T-cell (primary cell): Measurements from ENCODE around the gene EIF3B. TPM values are rescaled to one million over a fixed set of nuclear protein-coding genes. Genes with fewer than 3 reads are reported as not detected.

Experiments
- ATAC-seq, 4 experiments: fragments of 200-7000 bp in 3 of 4; fragments of 150-1000 bp in 1 of 4; cut with Tn5 transposase; replicated peaks in 1 of 4; 1 replicate in 3 of 4; 2 replicates in 1 of 4; pipeline ENCODE4 v1.10.0; 2021; ENCODE audit warnings: moderate library complexity in 3 of 4, mild to moderate bottlenecking in 2 of 4, moderate number of reproducible peaks in 1 of 4
- CTCF ChIA-PET, 2 donors: fragments of 300-600 bp; sonication (Branson Sonifier 250); formaldehyde crosslinking; loops; one replicate each; lab custom pipeline; 2022; ENCODE audit warnings: antibody characterized with exemption in 2 of 2; lab: Charles Lee
- POLR2A ChIA-PET, 2 donors: fragments of 300-600 bp; sonication (Branson Sonifier 250); formaldehyde crosslinking; loops; one replicate each; lab custom pipeline; 2022; ENCODE audit warnings: antibody characterized with exemption in 2 of 2; lab: Charles Lee
- DNase-seq, 35 experiments: peaks; one replicate each; pipeline versions ENCODE4 v3.0.0 to v3.0.0-alpha.2; 2013 to 2023
- H3K27ac ChIP-seq: one replicate; pipeline ENCODE4 v1.5.1; 2013; ENCODE audit warnings: low read length
- H3K27me3 ChIP-seq, 2 experiments: replicated peaks in 1 of 2; 1 replicate in 1 of 2; 2 replicates in 1 of 2; pipeline versions ENCODE4 v1.6.1 to v1.7.0; 2013; ENCODE audit warnings: low read length in 1 of 2, mixed read lengths in 1 of 2; ENCODE audit not compliant: control insufficient read depth in 2 of 2, insufficient read depth in 2 of 2; ENCODE audit errors: extremely low read depth in 1 of 2
- H3K36me3 ChIP-seq, 2 donors: 1 replicate in 1 of 2; 2 replicates in 1 of 2; pipeline versions ENCODE4 v1.6.1 to v1.7.0; 2013; ENCODE audit warnings: low read length in 1 of 2; ENCODE audit not compliant: control insufficient read depth in 2 of 2, insufficient read depth in 1 of 2; ENCODE audit errors: extremely low read depth in 1 of 2
- H3K4me1 ChIP-seq, 2 experiments: 1 replicate in 1 of 2; 2 replicates in 1 of 2; pipeline versions ENCODE4 v1.6.1 to v1.7.0; 2013; ENCODE audit warnings: low read length in 2 of 2, mixed read lengths in 1 of 2; ENCODE audit not compliant: insufficient read depth in 2 of 2, control insufficient read depth in 1 of 2; ENCODE audit errors: extremely low read depth in 1 of 2
- H3K4me3 ChIP-seq, 2 donors: 1 replicate in 1 of 2; 2 replicates in 1 of 2; pipeline versions ENCODE4 v1.5.1 to v1.7.0; 2013; ENCODE audit warnings: mild to moderate bottlenecking in 2 of 2, low read length in 1 of 2, moderate library complexity in 1 of 2; ENCODE audit not compliant: control insufficient read depth in 1 of 2; ENCODE audit errors: extremely low read depth in 1 of 2
- H3K9me3 ChIP-seq: 2 replicates; pipeline ENCODE4 v1.7.0; 2013
- H3K27ac Mint-ChIP-seq, 2 donors: one replicate each; pipeline ENCODE4 v1.8.0; 2020 to 2021; ENCODE audit warnings: mild to moderate bottlenecking in 2 of 2, mixed read lengths in 2 of 2
- H3K27me3 Mint-ChIP-seq, 2 donors: one replicate each; pipeline ENCODE4 v1.8.0; 2021 to 2022; ENCODE audit warnings: mixed read lengths in 2 of 2
- H3K36me3 Mint-ChIP-seq: one replicate; pipeline ENCODE4 v1.8.0; 2021; ENCODE audit warnings: mixed read lengths
- H3K4me1 Mint-ChIP-seq, 3 donors: one replicate each; pipeline ENCODE4 v1.8.0; 2020 to 2022; ENCODE audit warnings: mixed read lengths in 3 of 3, mild to moderate bottlenecking in 1 of 3
- H3K4me3 Mint-ChIP-seq, 3 donors: one replicate each; pipeline ENCODE4 v1.8.0; 2020 to 2022; ENCODE audit warnings: mild to moderate bottlenecking in 3 of 3, mixed read lengths in 3 of 3, moderate library complexity in 3 of 3
- H3K9me3 Mint-ChIP-seq, 3 donors: one replicate each; pipeline ENCODE4 v1.8.0; 2020 to 2022; ENCODE audit warnings: mixed read lengths in 3 of 3
- WGBS: methylation state at CpG from one replicate; pipeline ENCODE4 v1.1.5; 2013; ENCODE audit warnings: missing lambda C conversion rate; ENCODE audit not compliant: insufficient coverage; 5-methylcytosine and 5-hydroxymethylcytosine counted together
- total RNA-seq, 35 experiments: library from RNA in 6 of 35; stranded (reverse) in 6 of 35; fragments of 120-200 nt in 1 of 35; gene quantifications; one replicate each; pipeline versions ENCODE4 v1.2.1 to v1.2.4 and lab custom pipeline; 2013 to 2026

Gene EIF3B
- total RNA-seq, 5 donors from 2014 or later (not counting 1 experiment from before 2014, with no cell fraction given) = 150 to 169 (median 165) TPM

DNA sequence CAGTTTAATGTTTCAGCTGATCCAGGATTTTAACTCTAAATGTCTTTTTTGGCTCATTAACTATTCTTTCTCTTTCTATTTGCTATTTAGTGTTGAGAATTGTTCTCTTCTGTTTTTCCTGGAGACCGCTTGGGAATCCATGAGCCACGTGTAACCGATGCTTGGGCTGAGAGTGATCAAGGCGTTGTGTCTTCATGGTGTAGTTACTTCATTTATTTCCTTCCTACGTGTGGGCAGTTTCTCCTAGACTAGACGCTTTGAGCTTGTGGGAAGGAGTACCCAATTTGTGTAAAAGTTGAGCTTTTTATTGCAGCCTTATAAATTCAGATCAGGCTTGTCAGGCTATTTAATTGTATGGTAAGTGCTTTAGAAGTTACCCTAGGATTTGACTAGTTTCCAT, 2.9 kb downstream of the EIF3B start:
- H3K9me3 ChIP-seq = no peaks in the 10 kb centered on the region
- Mint-ChIP-seq H3K9me3 (no peaks in the 10 kb centered on the region), H3K27ac (peak overlapping the region in 1 of 2 donors; percentile 7), H3K4me3 (peak overlapping the region; percentile 3 to 97 (median 83)), H3K36me3 (peaks cover 21% of the 10 kb centered on the region), H3K27me3 (no peaks in the 10 kb centered on the region), H3K4me1 (peaks cover 53 to 56% (median 55%) of the 10 kb centered on the region in 3 donors)
- H3K27ac ChIP-seq = no peak overlapping the region
- no CpG with 5 or more reads among the region's 6 CpGs for WGBS
- DNase-seq (no peak), ATAC-seq (no peak)
- no peaks in the 10 kb centered on the region for H3K27me3 ChIP-seq
- H3K4me1 ChIP-seq = peaks cover 15 to 57% of the 10 kb centered on the region in 2 experiments
- CTCF ChIA-PET = interaction anchor here in 1 of 2 donors (0.6 kb wide), 1 partner anchor 418 kb away, joined by 3 read pairs; no protein-coding TSS in a partner anchor
- no peak overlapping the region for H3K4me3 ChIP-seq
- H3K36me3 ChIP-seq = peaks cover 8 to 35% of the 10 kb centered on the region in 2 donors
- POLR2A ChIA-PET = no interaction called here

DNA sequence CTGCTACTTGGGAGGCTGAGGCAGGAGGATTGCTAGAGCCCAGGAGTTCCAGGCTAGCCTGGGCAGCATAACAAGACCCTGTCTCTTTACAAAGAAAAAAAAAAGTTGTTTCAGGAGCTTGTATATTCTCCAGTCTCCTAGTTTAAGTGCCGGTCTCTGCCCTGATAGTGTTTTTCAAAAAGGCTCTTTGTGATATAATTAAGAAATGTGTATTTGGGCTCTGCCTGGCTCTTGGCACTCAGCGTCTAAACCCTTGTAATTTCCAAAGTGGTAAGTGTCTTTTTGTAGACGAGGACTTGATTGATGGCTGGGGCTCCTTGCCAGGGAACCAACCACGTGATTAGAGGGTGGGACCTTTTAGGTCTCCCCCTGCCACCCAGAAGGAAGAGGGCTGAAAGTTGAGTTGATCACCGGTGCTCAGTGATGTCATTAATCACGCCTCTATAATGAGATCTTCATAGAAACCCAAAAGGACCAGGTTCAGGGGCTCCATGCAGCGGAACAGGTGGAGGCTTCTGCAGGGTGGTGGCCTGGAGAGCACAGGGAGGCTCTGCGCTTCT, 4.4 kb downstream of the EIF3B start:
- ATAC-seq (no peak), DNase-seq (no peak)
- CTCF ChIA-PET = no interaction called here
- Mint-ChIP-seq H3K27me3 (no peaks in the 10 kb centered on the region), H3K9me3 (no peaks in the 10 kb centered on the region), H3K27ac (peak overlapping the region in 1 of 2 donors; percentile 34), H3K36me3 (peaks cover 33% of the 10 kb centered on the region), H3K4me1 (peaks cover 46 to 50% (median 48%) of the 10 kb centered on the region in 3 donors), H3K4me3 (peak overlapping the region in 1 of 3 donors; percentile 49)
- H3K4me1 ChIP-seq = peaks cover 11 to 48% of the 10 kb centered on the region in 2 experiments
- no peak overlapping the region for H3K27ac ChIP-seq
- POLR2A ChIA-PET = no interaction called here
- no peaks in the 10 kb centered on the region for H3K27me3 ChIP-seq
- H3K4me3 ChIP-seq = no peak overlapping the region
- H3K9me3 ChIP-seq = no peaks in the 10 kb centered on the region
- H3K36me3 ChIP-seq = peaks cover 17 to 48% of the 10 kb centered on the region in 2 donors
- 88% methylated on average over 6 of the region's 8 CpGs for WGBS

DNA sequence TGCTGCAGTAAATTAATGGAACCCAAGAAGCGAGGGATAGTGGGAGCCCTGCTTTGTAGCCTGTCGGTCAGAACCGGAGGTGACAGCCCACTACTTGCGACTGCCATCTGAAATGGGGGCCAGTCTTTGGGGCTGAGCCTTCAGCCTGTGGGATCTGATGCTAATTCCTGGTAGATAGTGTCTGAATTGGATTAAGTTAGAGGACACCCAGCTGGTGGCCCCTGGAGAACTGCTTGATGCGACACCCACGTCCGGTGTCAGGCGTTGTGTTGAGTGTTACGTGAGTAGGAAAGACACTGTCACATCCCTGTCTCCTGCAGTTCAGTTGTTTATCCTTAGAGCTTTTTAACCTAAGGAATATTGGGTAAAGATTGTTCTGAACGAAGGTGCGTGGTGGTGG, 5.0 kb downstream of the EIF3B start:
- ATAC-seq (no peak), DNase-seq (no peak)
- Mint-ChIP-seq H3K4me3 (peak overlapping the region in 1 of 3 donors; percentile 49), H3K4me1 (peaks cover 43 to 46% (median 45%) of the 10 kb centered on the region in 3 donors), H3K36me3 (peaks cover 39% of the 10 kb centered on the region), H3K9me3 (no peaks in the 10 kb centered on the region), H3K27me3 (no peaks in the 10 kb centered on the region), H3K27ac (peak overlapping the region in 1 of 2 donors; percentile 31)
- CTCF ChIA-PET = no interaction called here
- Histone ChIP-seq H3K27me3 (no peaks in the 10 kb centered on the region), H3K4me3 (no peak overlapping the region), H3K4me1 (peaks cover 11 to 48% of the 10 kb centered on the region in 2 experiments), H3K27ac (no peak overlapping the region), H3K9me3 (no peaks in the 10 kb centered on the region), H3K36me3 (peaks cover 17 to 54% of the 10 kb centered on the region in 2 donors)
- POLR2A ChIA-PET = no interaction called here
- 98% methylated on average over 9 of the region's 11 CpGs for WGBS

DNA sequence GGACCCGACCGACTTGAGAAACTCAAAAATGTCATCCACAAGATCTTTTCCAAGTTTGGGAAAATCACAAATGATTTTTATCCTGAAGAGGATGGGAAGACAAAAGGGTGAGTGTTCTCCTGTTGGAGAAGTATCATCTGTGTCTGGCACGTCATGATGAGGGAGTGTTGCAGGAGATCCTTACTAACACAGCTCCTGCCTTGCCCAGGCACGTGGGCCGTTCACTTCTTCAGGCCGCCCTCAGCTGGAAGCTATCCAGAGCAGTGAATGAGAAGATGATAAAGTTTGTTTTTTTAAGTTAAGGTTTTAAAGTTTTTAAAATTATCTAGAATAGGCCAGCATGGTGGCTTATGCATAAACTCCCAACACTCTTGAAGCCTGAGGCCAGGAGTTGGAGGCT, 6.2 kb downstream of the EIF3B start:
- CTCF ChIA-PET = no interaction called here
- Mint-ChIP-seq H3K4me1 (peaks cover 42 to 45% (median 45%) of the 10 kb centered on the region in 3 donors), H3K27ac (no peak overlapping the region), H3K36me3 (peaks cover 47% of the 10 kb centered on the region), H3K4me3 (no peak overlapping the region), H3K9me3 (no peaks in the 10 kb centered on the region), H3K27me3 (no peaks in the 10 kb centered on the region)
- peaks cover 23 to 66% of the 10 kb centered on the region in 2 donors for H3K36me3 ChIP-seq
- peaks cover 8 to 42% of the 10 kb centered on the region in 2 experiments for H3K4me1 ChIP-seq
- POLR2A ChIA-PET = no interaction called here
- H3K27ac ChIP-seq = no peak overlapping the region
- no peaks in the 10 kb centered on the region for H3K9me3 ChIP-seq
- 80% methylated on average over 1 of the region's 6 CpGs for WGBS
- no peak overlapping the region for H3K4me3 ChIP-seq
- ATAC-seq (no peak), DNase-seq (no peak)
- H3K27me3 ChIP-seq = no peaks in the 10 kb centered on the region

DNA sequence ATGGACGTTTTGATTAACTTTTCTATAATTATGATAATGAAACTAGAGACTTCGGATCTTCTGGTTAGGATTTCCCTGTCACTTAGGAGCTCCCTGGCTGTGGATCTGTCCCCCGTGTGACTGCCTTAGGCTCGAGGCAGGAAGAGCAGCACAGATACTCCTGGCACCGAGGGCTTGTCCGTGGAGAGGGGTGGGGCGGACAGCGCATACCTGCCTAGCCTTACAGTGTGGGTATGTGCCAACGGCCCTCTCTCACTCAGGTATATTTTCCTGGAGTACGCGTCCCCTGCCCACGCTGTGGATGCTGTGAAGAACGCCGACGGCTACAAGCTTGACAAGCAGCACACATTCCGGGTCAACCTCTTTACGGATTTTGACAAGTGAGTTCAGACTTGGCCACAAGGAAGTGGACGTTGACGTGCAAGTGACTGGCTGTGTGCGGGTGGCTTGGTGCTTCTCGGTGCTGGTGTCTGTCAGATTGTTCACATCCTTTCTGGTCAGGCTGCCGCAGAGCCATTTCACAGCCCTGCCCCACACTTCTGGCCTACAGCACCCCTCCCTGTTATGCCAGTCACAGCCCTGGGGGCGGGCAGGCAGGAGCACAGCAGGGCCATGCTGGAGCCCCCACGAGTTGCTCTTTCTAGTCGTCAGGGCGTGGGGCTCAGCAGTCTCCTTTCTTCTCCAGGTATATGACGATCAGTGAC, 7.9 kb downstream of the EIF3B start:
- Histone ChIP-seq H3K27ac (no peak overlapping the region), H3K4me1 (peaks cover 0 to 24% of the 10 kb centered on the region in 2 experiments), H3K36me3 (peaks cover 34 to 76% of the 10 kb centered on the region in 2 donors), H3K9me3 (no peaks in the 10 kb centered on the region), H3K27me3 (no peaks in the 10 kb centered on the region), H3K4me3 (no peak overlapping the region)
- ATAC-seq = no peak
- 96% methylated on average over 20 of the region's 27 CpGs for WGBS
- H3K4me3 Mint-ChIP-seq = peak overlapping the region in 1 of 3 donors; percentile 6
- no peak overlapping the region for H3K27ac Mint-ChIP-seq
- DNase-seq = peak in 2 of 35 experiments; percentile 13 to 24
- H3K9me3 Mint-ChIP-seq = no peaks in the 10 kb centered on the region
- POLR2A ChIA-PET = no interaction called here
- H3K4me1 Mint-ChIP-seq = peaks cover 28 to 33% (median 33%) of the 10 kb centered on the region in 3 donors
- CTCF ChIA-PET = no interaction called here
- H3K27me3 Mint-ChIP-seq = no peaks in the 10 kb centered on the region
- H3K36me3 Mint-ChIP-seq = peaks cover 59% of the 10 kb centered on the region

DNA sequence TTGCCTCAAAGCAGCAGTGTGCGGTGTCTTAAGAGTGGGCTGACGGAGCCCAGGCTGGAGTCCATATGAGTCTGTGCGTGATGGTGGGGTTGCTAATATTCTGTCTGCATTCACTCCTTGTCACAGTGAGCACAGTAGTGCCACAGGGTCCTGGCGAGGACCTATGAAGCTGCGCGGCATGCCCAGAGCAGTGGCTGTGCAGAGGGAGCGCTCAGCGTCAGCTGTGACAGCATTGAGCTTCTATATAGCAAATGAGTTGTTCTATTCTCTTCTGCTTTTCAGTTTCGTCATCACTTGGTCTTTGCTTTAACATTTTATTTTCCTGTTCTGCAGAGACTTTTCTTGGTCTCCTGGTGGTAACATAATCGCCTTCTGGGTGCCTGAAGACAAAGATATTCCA, 14.5 kb downstream of the EIF3B start:
- Histone ChIP-seq H3K27ac (no peak overlapping the region), H3K9me3 (no peaks in the 10 kb centered on the region), H3K36me3 (peaks cover 38 to 92% of the 10 kb centered on the region in 2 donors), H3K4me3 (no peak overlapping the region), H3K27me3 (no peaks in the 10 kb centered on the region), H3K4me1 (no peaks in the 10 kb centered on the region)
- ChIA-PET POLR2A (interaction anchor here in 1 of 2 donors (0.6 kb wide), 1 partner anchor 36 kb away, joined by 11 read pairs; no protein-coding TSS in a partner anchor), CTCF (interaction anchor here (0.5 to 0.9 kb wide), 2 partner anchors 62 to 1144 kb away, joined by 6 to 7 read pairs; no protein-coding TSS in a partner anchor)
- H3K27me3 Mint-ChIP-seq = no peaks in the 10 kb centered on the region
- no peaks in the 10 kb centered on the region for H3K4me1 Mint-ChIP-seq
- ATAC-seq = no peak
- no peak overlapping the region for H3K4me3 Mint-ChIP-seq
- peaks cover 62% of the 10 kb centered on the region for H3K36me3 Mint-ChIP-seq
- no peaks in the 10 kb centered on the region for H3K9me3 Mint-ChIP-seq
- WGBS = 97% methylated on average over 10 of the region's 10 CpGs
- H3K27ac Mint-ChIP-seq = no peak overlapping the region
- no peak for DNase-seq
